HG03095 (cell line): ENCODE results near the gene ZNF165.
A peak's percentile ranks its signal among the peaks of the same experiment; 100 is the strongest.
"Not testable (repeated sequence)": the region's sequence is repeated elsewhere in the genome, so short reads cannot be mapped to it uniquely, and the experiment has no call there.

Experiments
- ATAC-seq: cut with Tn5 transposase; IDR thresholded peaks from one replicate; pipeline ENCODE4 v1.9.1; 2021; ENCODE audit warnings: moderate library complexity; ENCODE audit not compliant: unreplicated experiment

ZNF165 gene

GRCh38 chr6:28080381-28080630 lies at the start of gene ZNF165:
ZNF165 (plus strand) TSS chr6:28080568; CDS start chr6:28085481, 4,913 bp downstream.
- ATAC-seq = peak; percentile 4

- no peak for ATAC-seq
These were observed 26.8 kb upstream of the ZNF165 start for GRCh38 chr6:28053584-28053983.

GRCh38 chr6:28060405-28060804 lies 20.0 kb upstream of the ZNF165 start:
- no peak for ATAC-seq

- no peak for ATAC-seq
These were observed 16.1 kb upstream of the ZNF165 start for GRCh38 chr6:28064272-28064671.

- no peak for ATAC-seq
These were observed 12.3 kb upstream of the ZNF165 start for GRCh38 chr6:28068067-28068466.

GRCh38 chr6:28070968-28071367 lies 9.4 kb upstream of the ZNF165 start:
- not testable (repeated sequence) for ATAC-seq

- no peak for ATAC-seq
These were observed 2.3 kb upstream of the ZNF165 start for GRCh38 chr6:28078050-28078449.

- no peak for ATAC-seq
These were observed 1.5 kb upstream of the ZNF165 start for GRCh38 chr6:28078836-28079235.

GRCh38 chr6:28080631-28081485 lies 490 bp downstream of the ZNF165 start:
- peak; percentile 58 for ATAC-seq

- peak; percentile 49 for ATAC-seq
These were observed 1.1 kb downstream of the ZNF165 start for GRCh38 chr6:28081486-28081751.

- no peak for ATAC-seq
These were observed 2.6 kb downstream of the ZNF165 start for GRCh38 chr6:28082939-28083338.

- no peak for ATAC-seq
These were observed 8.7 kb downstream of the ZNF165 start for GRCh38 chr6:28089054-28089453.

GRCh38 chr6:28090917-28091586 lies 10.7 kb downstream of the ZNF165 start:
- ATAC-seq = no peak

- not testable (repeated sequence) for ATAC-seq
These were observed 21.9 kb downstream of the ZNF165 start for GRCh38 chr6:28102222-28102621.

- ATAC-seq = not testable (repeated sequence)
These were observed 22.3 kb downstream of the ZNF165 start for GRCh38 chr6:28102699-28103098.

- peak; percentile 98 for ATAC-seq
These were observed 24.2 kb downstream of the ZNF165 start for GRCh38 chr6:28104392-28105244.

GRCh38 chr6:28105245-28105639 lies 24.9 kb downstream of the ZNF165 start:
- no peak for ATAC-seq

- ATAC-seq = no peak
These were observed 27.1 kb downstream of the ZNF165 start for GRCh38 chr6:28107506-28107905.

GRCh38 chr6:28111964-28112363 lies 31.6 kb downstream of the ZNF165 start:
- no peak for ATAC-seq

- ATAC-seq = no peak
These were observed 35.4 kb downstream of the ZNF165 start for GRCh38 chr6:28115799-28116198.

GRCh38 chr6:28117386-28118050 lies 37.1 kb downstream of the ZNF165 start:
- no peak for ATAC-seq
